Anterior cingulate cortex (tissue), 58 donors: ENCODE data around the gene GJB4.
"Not testable (repeated sequence)": the region's sequence is repeated elsewhere in the genome, so short reads cannot be mapped to it uniquely, and the experiment has no call there.

Source experiments
- DNase-seq, 58 donors: peaks; one replicate each; lab custom pipeline; 2025; lab: John Stamatoyannopoulos, UW

The GJB4 gene

DNA sequence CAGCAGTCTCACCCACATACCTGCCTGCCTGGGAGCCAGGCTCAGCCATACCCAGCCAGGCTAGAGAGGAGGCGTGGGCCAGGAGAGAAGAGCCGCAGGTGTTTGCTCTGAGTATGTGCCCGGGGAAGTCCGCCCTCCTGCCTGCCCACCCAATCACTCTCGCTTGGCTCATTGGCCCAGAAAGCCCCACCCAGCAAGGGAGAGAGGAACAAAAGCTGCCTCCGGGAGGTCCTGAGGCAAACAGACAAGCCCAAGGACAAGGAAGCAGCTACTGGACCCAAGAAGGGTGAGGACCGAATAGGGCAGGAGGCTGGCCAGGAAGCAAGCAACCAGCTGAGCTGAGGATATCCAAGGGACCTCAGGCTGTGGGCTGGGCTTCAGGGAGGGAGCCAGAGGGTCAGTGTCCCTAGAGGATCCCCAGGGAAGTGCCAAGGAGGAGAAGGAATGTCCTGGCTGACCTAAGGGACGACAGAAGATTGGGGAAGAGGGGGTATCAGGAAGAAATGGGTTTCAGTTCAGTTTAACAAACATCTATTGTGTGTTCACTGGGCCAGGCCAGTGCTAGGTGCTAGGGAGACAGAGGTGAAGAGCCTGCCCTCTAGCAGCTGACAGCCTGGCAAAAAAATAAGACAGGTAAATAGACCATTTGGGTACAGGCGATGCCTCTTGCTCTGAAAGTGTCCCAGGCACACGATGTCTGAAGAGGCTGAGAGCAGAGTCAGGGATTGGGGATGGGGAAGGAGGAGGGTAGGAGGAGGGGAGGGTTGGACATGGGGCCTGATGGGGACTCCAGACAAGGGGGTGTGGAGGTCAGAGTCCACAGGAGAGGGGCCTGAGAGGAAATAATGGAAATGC, at the start of gene GJB4:
TSS of gene GJB4 (plus strand) at position 238 of the 855 bp plus-strand sequence. CDS start 1,515 bp downstream, outside the sequence.
- no peak for DNase-seq

DNA sequence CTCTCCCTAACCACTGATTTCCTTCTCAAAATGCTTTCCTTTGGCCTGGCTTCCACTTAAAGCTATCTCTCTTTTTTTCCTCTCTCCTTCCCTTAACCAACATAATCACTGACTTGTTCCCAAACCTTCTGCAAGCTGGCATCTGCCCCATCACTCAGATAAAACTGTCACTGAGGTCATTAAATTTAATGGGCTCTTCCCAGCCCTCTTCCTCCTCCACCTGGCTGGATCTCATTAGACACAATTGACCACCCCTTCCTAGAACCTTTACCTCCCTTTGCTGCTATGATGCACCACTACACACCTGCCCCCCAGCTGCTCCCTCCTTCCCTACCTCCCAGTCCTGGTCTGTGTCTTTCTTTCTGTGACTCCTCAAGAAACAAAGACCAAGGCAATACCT, 48.7 kb upstream of the GJB4 start:
- DNase-seq: no peak

DNA sequence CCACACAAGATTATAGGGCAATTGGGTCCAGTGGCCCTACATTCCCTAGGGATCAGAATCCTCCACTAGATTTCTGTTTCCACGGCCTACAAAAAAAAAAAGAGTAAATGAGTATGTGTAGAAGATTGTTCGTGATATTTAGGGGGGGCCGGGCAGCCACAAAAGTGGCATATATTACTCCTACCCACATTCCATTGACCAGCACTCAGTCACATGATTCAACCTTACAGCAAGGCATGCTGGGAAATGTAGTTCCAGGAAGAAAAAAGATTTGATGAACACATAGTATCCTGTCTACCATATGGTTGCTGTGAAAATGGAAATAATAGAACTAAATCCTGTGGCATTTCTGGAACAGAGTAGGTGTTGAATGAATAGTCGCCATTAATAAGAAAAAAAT, 48.1 kb upstream of the GJB4 start:
- no peak for DNase-seq

DNA sequence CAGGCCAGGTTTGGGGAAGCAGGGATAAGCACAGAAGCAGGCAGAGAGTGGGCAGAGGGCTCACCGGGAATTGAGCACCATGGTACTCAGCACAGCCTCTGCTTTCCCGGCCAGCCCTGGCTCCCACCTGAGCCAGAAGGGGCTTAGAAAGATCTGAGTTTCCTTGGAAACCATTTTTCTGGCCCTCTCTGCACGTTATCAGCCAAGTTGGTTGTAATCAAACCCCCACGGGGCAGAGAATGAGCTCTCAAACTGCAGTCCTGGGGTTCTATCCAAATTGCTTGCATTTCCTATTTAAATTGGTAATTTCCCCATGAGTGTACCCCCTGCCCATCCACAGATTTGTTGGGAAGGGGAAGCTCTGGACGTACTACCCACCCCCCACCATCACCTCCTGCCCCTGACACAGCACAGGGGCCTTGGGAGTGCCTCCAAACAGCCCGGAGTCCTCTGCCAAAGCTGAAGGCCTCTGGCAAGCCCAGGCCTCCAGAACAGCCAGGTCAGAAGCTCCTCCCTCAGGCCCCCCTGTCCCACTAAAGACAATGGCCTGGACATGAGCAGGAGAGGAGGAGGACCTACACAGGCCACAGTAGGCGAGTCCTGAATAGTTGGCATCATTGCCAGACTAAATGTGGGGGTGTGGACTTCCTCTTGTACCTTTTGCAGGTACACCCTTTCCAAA, 47.4 kb upstream of the GJB4 start:
- DNase-seq: peak in 15 of 58 donors; percentile 5 to 47 (median 16)

DNA sequence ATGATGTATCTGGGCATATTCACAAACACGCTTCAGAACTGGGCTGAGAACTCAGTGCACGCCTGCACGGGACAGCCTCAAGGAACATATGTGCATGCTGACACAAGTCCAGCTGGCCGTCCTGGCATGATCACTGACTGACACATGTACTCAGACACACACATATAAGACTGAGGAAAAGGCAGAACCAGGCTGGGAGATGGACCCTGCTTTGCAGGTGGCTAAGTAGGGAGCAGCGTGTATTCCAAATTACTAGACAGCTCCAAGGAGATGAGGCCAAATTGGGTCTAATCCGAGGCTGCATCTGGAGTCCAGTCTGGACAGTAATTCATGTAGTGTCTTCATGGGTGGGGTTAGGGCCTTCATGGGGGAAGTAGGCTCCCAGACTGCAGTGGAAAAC, 46.1 kb upstream of the GJB4 start:
- DNase-seq: no peak

DNA sequence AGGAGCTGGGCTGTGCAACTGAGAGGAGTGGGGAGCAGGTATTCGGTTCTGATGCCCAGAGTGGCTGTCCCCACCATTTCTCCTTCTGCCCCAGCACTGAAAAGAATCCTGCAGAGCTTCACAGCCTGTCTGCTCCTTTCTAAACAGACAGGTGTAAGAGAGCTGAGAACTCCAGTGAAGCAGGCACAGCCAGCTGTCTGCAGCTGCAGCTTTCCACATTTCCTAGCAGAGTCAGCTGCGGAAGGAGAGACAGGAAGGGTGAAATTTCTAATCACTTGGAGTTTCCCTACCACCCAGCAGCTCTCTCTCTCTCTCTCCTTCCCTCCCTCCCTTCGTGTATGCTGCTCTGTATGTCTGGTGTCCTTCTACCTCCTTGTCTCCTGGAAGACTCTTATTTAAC, 45.2 kb upstream of the GJB4 start:
- DNase-seq: no peak

DNA sequence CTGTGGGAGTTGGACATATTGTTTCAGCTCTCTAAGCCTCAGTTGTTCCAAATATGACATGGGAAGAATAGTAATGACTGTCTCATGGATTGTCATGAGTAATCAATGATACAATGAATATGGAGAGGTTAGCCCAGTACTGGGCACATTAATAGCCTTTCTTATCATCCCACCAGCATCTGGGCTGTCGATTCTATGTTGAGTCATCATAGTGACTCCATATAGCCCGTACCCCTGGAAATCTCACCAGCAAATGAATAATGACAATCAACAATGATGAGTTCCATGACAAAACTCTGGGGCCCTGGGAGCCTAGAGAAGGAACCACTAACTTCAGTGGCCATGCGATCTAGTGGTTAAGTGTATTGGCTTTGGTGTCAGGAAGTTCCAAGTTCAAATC, 44.4 kb upstream of the GJB4 start:
- DNase-seq: no peak

DNA sequence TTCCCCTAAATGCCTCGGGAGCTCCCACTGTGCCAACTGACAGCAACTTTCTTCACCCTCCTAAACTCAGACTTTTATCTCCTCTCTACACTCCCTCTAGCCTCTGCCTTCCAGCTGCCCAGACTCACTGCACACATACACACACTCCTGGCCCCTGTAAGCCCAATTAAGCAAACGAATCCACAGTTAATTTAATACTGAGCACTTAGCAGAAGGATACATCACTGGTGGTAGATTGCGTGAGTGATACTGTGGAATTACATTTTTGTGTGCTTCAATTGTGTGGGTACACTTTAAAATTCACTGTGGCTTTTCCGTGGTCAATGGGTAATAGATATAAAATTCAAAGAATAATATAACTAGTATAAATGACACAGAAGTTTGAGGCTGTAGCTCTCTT, 38.3 kb upstream of the GJB4 start:
- no peak for DNase-seq

DNA sequence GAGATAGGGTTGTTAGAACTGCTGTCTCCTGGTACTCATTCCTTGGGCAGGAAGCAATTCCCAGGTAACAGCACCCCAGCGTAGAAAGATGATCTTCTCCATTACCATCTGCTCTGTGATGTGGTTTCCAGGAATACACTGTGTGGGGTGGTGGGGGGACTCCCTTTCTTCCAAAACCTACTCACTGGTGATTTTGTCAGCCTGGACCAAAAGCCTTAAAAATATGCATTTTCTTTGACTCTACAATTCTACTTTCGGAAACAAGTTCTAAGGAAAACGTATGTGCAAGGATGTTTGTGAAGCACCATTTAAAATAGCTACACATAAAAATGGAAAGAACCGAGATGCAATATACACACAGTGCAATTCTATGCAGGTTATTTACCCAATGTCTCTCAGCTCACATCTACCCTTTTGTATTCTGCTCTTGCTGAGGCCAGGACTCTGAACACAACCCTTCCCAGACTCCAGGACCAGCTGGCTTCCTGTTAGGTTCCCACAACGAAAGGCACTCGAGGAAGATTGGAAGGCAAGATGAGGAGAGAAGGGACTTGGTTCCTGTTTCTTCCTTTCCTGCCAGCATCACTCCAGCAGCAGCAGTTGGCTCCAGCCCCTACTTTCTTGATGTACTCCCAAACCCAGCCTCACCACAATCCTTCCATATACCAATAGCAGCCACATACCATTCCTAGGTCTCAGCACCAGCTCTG, 37.7 kb upstream of the GJB4 start:
- DNase-seq: peak in 4 of 58 donors; percentile 1 to 29 (median 14)

DNA sequence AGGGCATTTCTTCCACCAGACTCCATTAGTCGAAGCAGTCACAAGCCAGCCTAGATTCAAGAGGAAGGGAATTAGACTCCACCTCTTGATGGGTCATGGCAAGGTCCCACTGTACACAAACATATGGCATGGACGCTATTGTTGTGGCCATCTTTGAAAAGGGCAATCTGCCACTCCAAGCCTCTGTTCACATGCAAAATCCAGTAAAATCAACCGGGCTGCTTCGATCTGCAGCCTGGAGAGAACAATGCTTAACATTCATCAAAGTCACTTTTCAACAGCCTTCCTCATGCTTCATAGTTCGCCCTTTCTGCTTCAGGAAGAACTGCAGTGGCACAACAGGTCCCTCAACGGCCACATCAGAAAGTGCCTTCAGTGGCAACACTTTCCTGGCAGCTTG, 32.7 kb upstream of the GJB4 start:
- DNase-seq: no peak

DNA sequence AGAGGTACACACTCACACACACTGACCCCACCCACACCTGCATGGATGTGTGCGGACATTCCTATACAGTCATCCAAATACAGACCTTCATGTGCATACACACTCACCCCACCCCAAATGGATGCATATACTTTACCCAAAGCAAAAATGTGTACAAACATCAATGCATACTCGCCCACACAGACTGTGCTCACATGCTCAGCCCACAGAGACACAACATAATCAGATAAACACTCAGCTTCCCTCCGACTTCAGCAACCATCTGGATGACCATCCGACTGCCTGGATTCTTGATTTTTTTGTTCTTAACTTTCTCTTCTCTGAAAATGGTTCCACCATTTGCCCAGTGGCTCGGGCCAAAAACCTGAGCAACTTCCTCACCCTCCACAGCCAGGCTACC, 29.1 kb upstream of the GJB4 start:
- DNase-seq: no peak

DNA sequence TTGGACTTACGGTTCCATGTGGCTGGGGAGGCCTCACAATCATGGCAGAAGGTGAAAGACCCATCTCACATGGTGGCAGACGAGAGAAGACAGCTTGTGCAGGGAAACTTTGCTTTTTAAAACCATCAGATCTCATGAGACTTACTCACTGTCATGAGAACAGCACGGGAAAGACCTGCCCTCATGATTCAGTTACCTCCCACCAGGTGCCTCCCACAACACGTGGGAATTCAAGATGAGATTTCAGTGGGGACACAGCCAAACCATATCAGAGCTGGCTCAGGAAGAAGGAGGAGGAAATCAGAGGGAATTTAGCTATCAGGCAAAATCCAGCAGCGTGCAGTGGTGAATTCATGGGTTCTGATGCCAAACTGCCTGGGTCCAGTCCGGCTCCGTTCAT, 26.7 kb upstream of the GJB4 start:
- peak in 1 of 58 donors; percentile 8 for DNase-seq

DNA sequence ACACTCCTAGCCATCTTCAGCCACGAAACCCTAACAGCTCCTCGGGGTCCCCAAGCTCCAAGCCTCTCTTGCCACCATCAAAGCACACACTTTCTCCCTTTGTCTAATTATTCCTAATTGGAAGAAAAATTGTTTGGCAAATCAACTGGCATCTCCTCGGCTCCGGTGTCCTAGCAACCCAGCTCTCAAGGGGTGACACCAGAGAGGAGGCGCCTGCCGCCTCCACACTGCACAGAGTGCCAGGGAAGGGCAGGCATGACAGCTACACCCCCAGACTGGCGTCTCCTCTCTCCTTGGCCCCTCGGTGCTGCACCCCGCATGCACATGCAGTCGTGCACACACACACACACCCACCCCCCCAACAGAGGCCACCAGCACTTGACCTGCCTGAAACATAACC, 22.8 kb upstream of the GJB4 start:
- DNase-seq: peak in 8 of 58 donors; percentile 6 to 54 (median 26)

DNA sequence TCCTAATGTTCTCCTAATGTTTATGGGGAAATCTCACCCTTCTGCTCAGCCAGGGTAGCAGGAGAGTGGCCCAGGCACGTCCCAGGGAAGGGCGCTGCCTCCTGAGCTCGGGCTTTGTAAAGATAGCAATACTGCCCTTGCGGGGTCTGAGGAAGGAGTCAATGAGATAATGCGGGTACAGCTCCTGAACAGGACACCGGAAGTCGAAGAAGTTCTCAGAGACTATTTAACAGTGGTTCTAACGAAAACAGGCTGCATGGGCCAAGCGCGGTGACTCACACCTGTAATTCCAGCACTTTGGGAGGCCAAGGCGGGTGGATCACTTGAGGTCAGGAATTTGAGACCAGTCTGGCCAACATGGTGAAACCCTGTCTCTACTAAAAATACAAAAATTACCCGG, 22.3 kb upstream of the GJB4 start:
- DNase-seq: not testable (repeated sequence)

DNA sequence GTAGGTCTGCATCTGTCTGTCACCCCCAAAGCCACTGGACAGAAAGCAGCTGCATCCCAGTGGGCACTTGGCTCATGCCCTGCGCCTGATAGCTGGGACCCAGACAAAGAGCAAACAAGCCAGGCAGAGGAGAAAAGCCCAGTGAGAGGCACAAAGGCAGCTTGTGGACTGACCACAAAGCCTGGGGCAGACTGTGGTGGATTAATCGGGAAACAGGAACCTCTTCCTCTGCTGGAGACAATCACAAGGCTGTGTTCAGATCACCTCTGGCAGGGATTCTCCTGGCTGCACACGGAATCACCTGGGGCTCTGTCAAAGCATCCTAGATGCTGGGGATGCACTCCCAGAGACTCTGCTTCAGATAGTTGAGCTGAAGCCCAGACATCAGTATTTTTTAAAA, 19.9 kb upstream of the GJB4 start:
- DNase-seq: no peak

DNA sequence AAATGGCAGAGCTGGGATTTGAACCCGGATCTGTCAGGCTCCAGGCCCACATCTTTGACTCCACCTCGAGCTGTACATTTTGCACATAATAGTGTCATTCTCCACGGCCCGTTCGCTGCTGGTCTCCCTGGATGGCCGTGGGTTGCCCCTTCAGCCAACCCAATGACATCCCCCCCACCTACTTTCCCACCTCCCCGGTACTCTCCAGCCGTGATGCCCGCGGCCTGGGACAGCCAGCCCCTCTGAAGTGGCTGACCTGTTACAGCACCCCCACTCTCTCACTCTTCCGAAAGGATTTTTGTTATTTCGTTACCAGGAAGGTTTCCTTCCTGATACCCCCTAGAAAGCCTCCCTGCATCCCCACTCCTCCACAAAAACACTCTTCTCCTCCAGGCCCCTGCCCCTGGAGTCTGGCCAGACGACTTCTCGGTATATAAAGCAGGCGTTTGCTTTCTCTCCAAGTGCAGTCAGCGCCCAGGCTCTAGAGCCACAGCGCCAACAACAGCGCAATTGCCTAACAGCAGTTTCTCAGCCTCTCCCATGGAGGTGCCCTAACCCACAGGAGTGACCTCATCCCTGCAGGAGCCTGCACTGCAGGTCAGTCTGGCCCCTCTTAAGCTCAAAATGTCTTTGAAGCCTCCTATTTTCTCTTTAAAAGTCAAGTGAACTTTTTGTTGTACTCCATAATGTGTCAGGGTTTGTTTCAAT, 19.2 kb upstream of the GJB4 start:
- no peak for DNase-seq

DNA sequence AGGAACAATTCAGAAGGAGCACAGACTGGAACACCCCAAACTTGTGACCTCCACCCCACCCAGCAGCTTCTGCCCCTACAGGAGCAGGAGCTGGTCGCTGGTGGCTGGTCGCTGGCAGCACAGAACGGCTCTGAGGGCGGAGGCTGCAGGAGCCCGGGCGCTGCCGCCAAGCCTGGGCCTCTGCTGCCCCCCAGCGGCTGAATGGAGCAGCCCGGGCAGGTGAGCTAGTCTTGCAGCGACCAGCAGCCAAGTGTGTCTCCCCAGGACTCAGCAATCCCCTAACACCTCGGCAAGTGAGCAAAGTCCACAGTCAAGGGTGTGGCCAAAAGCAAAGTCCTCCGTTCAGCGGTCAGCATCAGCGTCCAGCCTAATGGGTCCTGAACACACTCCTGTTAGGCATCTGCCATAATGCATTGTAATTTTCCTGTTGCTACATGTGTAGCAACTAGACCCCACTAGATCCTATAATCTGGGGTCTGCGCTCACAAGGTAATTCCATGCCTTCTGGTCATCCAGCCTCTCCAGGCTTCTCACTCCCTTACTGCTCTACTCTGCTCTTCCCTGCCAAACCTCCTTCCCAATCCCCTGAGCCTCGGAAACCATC, 16.8 kb upstream of the GJB4 start:
- peak in 56 of 58 donors; percentile 14 to 85 (median 56) for DNase-seq

DNA sequence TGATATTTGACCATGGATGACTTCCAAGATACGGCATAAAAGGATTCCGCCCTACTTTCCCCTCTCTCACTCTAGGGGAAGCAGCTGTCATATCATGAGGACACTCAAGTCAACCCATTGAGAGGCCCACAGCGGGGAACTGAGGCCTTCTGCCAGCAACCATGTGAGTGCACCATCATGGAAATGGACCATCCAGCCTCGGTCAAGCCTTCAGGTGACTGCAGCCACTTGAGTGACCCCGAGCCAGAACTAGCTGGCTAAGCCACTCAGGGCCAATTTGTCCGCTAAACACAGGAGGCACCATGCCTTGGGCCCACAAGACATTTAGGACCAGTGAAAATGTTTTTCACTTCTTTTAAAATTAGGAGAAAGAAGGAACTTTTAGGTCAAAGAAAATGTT, 15.8 kb upstream of the GJB4 start:
- no peak for DNase-seq

DNA sequence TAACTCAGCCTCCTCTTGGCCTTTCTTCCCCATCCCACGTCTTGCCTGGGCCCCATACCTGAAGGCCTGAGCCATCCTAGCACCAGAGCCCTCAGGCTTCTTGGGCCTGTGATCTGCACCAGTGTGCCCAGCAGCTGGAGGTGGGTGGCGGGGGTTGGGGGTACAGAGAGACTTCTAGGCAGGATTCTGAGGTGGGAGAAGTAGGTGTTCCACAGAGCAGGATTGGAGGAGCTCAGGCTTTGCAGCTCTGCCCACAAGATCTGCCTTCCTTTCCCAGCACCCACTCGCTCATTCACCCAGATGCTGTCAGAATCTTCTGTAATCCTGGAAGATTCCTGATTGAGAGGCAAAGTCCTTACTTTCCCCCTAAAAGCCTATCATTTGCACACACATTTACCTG, 14.7 kb upstream of the GJB4 start:
- DNase-seq: peak in 6 of 58 donors; percentile 2 to 39 (median 14)

DNA sequence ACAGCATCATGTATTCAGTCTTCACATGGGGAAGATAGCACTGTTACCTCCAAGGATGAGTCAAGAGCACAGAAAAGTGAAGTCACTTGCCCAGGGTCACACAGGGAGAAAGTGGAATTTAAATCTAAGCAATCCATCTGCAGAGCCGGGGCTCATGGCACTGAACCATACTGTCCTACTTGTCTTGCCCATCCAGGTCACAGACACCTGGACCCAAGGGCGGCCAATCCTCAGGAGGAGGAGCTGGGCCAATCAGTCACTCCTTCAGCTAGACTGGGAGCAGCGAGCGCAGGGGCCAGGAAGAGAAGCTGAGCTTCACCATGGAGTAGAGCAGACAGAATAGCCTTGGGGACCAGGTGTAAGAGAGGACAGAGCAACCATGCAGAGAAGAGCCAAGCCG, 13.9 kb upstream of the GJB4 start:
- no peak for DNase-seq
